ENCODE results near the gene PDE1A.

PDE1A gene

GRCh38 chr2:182406221-182406620, 20.6 kb downstream of the PDE1A start:
- no peaks in the 10 kb centered on the region for H3K79me2 ChIP-seq (ENCODE audit: insufficient read depth, low read length)
- H4K20me1 ChIP-seq (ENCODE audit: insufficient read depth, low read length, poor library complexity, severe bottlenecking), result no peaks in the 10 kb centered on the region
- TF ChIP-seq CTCF (conservative IDR thresholded peaks at IDR 0.05; ENCODE audit: low read length) (no peak), EZH2phosphoT487 (IDR thresholded peaks at IDR 0.05; ENCODE audit: borderline replicate concordance) (no peak)
- H3K9me3 ChIP-seq (ENCODE audit: insufficient read depth, low read depth, low read length), result no peaks in the 10 kb centered on the region
- no peaks in the 10 kb centered on the region for H3K27me3 ChIP-seq (ENCODE audit: insufficient read depth, low read length, poor library complexity, severe bottlenecking)
- H3F3A ChIP-seq (ENCODE audit: low read depth), result no peaks in the 10 kb centered on the region
- no peak overlapping the region for H3K9ac ChIP-seq (ENCODE audit: low read depth, low read length, poor library complexity, severe bottlenecking)
- no peak overlapping the region for H3K4me3 ChIP-seq (ENCODE audit: low read length, poor library complexity, severe bottlenecking)
- no peak overlapping the region for H3K4me2 ChIP-seq (ENCODE audit: low read depth, low read length, poor library complexity, severe bottlenecking)
- no peaks in the 10 kb centered on the region for H3K4me1 ChIP-seq (ENCODE audit: insufficient read depth, low read length, poor library complexity, severe bottlenecking)
- H3K9me2 ChIP-seq (replicated peaks; ENCODE audit: low read depth, low read length), result no peaks in the 10 kb centered on the region
- no peak overlapping the region for H2AFZ ChIP-seq (ENCODE audit: low read length)
- H3K36me3 ChIP-seq (ENCODE audit: insufficient read depth, low read length), result no peaks in the 10 kb centered on the region

- no peak for TF ChIP-seq CTCF (conservative IDR thresholded peaks at IDR 0.05; ENCODE audit: low read length)
- TF ChIP-seq EZH2phosphoT487 (IDR thresholded peaks at IDR 0.05; ENCODE audit: borderline replicate concordance), result no peak
- no peaks in the 10 kb centered on the region for H3K4me1 ChIP-seq (ENCODE audit: insufficient read depth, low read length, poor library complexity, severe bottlenecking)
- no peaks in the 10 kb centered on the region for H3K9me2 ChIP-seq (replicated peaks; ENCODE audit: low read depth, low read length)
- no peaks in the 10 kb centered on the region for H3K9me3 ChIP-seq (ENCODE audit: insufficient read depth, low read depth, low read length)
- H3K4me3 ChIP-seq (ENCODE audit: low read length, poor library complexity, severe bottlenecking), result no peak overlapping the region
- H3K79me2 ChIP-seq (ENCODE audit: insufficient read depth, low read length), result no peaks in the 10 kb centered on the region
- no peaks in the 10 kb centered on the region for H3K36me3 ChIP-seq (ENCODE audit: insufficient read depth, low read length)
- H3K9ac ChIP-seq (ENCODE audit: low read depth, low read length, poor library complexity, severe bottlenecking), result no peak overlapping the region
- no peak overlapping the region for H3K4me2 ChIP-seq (ENCODE audit: low read depth, low read length, poor library complexity, severe bottlenecking)
- no peaks in the 10 kb centered on the region for H3K27me3 ChIP-seq (ENCODE audit: insufficient read depth, low read length, poor library complexity, severe bottlenecking)
- H4K20me1 ChIP-seq (ENCODE audit: insufficient read depth, low read length, poor library complexity, severe bottlenecking), result no peaks in the 10 kb centered on the region
- H2AFZ ChIP-seq (ENCODE audit: low read length), result no peak overlapping the region
- no peaks in the 10 kb centered on the region for H3F3A ChIP-seq (ENCODE audit: low read depth)
Observed at GRCh38 chr2:182404975-182405561, 21.8 kb downstream of the PDE1A start.

- Histone ChIP-seq H3K79me2 (ENCODE audit: insufficient read depth, low read length) (no peaks in the 10 kb centered on the region), H3K9me3 (ENCODE audit: insufficient read depth, low read depth, low read length) (no peaks in the 10 kb centered on the region), H3F3A (ENCODE audit: low read depth) (no peaks in the 10 kb centered on the region), H3K9me2 (replicated peaks; ENCODE audit: low read depth, low read length) (no peaks in the 10 kb centered on the region), H3K4me1 (ENCODE audit: insufficient read depth, low read length, poor library complexity, severe bottlenecking) (no peaks in the 10 kb centered on the region), H3K4me3 (ENCODE audit: low read length, poor library complexity, severe bottlenecking) (no peak overlapping the region), H3K9ac (ENCODE audit: low read depth, low read length, poor library complexity, severe bottlenecking) (no peak overlapping the region), H3K4me2 (ENCODE audit: low read depth, low read length, poor library complexity, severe bottlenecking) (no peak overlapping the region), H3K27me3 (ENCODE audit: insufficient read depth, low read length, poor library complexity, severe bottlenecking) (no peaks in the 10 kb centered on the region), H3K36me3 (ENCODE audit: insufficient read depth, low read length) (no peaks in the 10 kb centered on the region), H4K20me1 (ENCODE audit: insufficient read depth, low read length, poor library complexity, severe bottlenecking) (no peaks in the 10 kb centered on the region), H2AFZ (ENCODE audit: low read length) (no peak overlapping the region)
- TF ChIP-seq EZH2phosphoT487 (IDR thresholded peaks at IDR 0.05; ENCODE audit: borderline replicate concordance) (no peak), CTCF (conservative IDR thresholded peaks at IDR 0.05; ENCODE audit: low read length) (no peak)
Observed at GRCh38 chr2:182404092-182404491, 22.7 kb downstream of the PDE1A start.

All from Loucy (cell line).